Measurements from ENCODE around the gene LRRD1.

Gene LRRD1

DNA sequence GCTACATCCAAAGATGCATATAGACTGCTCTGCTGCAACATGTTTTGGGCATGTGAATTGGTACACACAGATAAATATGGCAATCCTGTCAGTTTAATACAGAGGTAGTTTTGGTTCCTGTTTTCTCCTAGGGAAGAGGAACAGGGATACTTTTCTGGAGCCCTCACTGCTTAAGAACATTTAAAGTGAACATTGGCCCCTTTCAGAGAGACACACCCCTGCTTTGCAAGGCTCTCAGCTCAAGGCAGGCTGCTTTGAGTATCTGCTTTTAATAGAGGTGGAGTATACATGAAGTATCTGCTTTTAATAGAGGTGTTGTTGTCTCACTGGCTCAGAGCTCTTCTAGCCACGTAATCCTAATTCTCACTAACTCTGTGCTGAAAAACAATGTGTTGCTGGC is 83.6 kb downstream of the LRRD1 start:
- CTCF ChIA-PET: no interaction called here

More for the DNA sequence above, 83.6 kb downstream of the LRRD1 start:
- DNase-seq (ENCODE audit: extremely low spot score): no peak
- POLR2A ChIA-PET: no interaction called here
- TF ChIP-seq FOXK2 (IDR thresholded peaks at IDR 0.05): no peak
- no peak for TF ChIP-seq L3MBTL2 (conservative IDR thresholded peaks at IDR 0.05)
- no peak for TF ChIP-seq HDGF (IDR thresholded peaks at IDR 0.05; ENCODE audit: borderline replicate concordance)

All from HEK293T (cell line).